Measurements from ENCODE around the gene TMEM108.

- TF ChIP-seq EZH2 (IDR thresholded peaks at IDR 0.05; ENCODE audit: low read length): no peak
- no peak for TF ChIP-seq CTCF (optimal IDR thresholded peaks at IDR 0.05 in 1 of 3, IDR thresholded peaks at IDR 0.05 in 1 of 3, conservative IDR thresholded peaks at IDR 0.05 in 1 of 3; ENCODE audit: extremely low read depth in 1 of 3, insufficient read depth in 2 of 3, low read length in 3 of 3)
Observed at GRCh38 chr3:133042778-133043177, 4.6 kb downstream of the TMEM108 start.

All from keratinocyte (primary cell).